HepG2 (cell line): ENCODE measurements around the gene ETS1. TPM values are rescaled to one million over a fixed set of nuclear protein-coding genes. Genes with fewer than 3 reads are reported as not detected.
A peak's percentile ranks its signal among the peaks of the same experiment; 100 is the strongest.

Experiments
- ATAC-seq: fragments of 200-7000 bp; cut with Tn5 transposase; 3 replicates; pipeline ENCODE4 v1.9.1; 2020; ENCODE audit warnings: mild to moderate bottlenecking, moderate library complexity
- BruUV-seq: library from RNA; stranded (reverse); fragments of 400-500 nt; replicated peaks from 2 replicates; lab custom pipeline; 2021; lab: Mats Ljungman, UMichigan
- CTCF ChIA-PET: fragments of 300-600 bp; formaldehyde crosslinking; extraction: SDS; loops from one replicate; lab custom pipeline; 2021; ENCODE audit warnings: low total read pairs, inconsistent platforms, low intra/inter-chr PET ratio; lab: Yijun Ruan, JAX
- POLR2A ChIA-PET: fragments of 350-600 bp; sonication (Branson Sonifier 250); formaldehyde crosslinking; loops from one replicate; lab custom pipeline; 2020; ENCODE audit warnings: antibody characterized with exemption, inconsistent platforms; lab: Yijun Ruan, JAX
- DNase-seq: peaks from one replicate; pipeline ENCODE4 v3.0.0-alpha.2; 2015; ENCODE audit warnings: low spot score
- FAIRE-seq: peaks from 3 replicates; lab custom pipeline; 2011; peaks lifted over from hg19 to GRCh38; lab: Jason Lieb, UNC
- H2AFZ ChIP-seq: one replicate; pipeline ENCODE4 v1.6.1; 2011; ENCODE audit warnings: low read length, inconsistent platforms
- H3K27ac ChIP-seq: fragments of 300-600 bp; 3 replicates; pipeline ENCODE4 v1.8.0; 2011; ENCODE audit warnings: mixed run types, mild to moderate bottlenecking, mixed read lengths, low read length, inconsistent platforms; ENCODE audit not compliant: insufficient read depth; ENCODE audit errors: extremely low read length
- H3K27me3 ChIP-seq, 2 experiments: fragments of 200-600 bp in 1 of 2; 2 replicates in 1 of 2; 3 replicates in 1 of 2; pipeline versions ENCODE4 v1.6.0 to v1.8.0; 2011; ENCODE audit warnings: low read length in 2 of 2, mild to moderate bottlenecking in 2 of 2, moderate library complexity in 2 of 2, inconsistent platforms in 1 of 2; ENCODE audit not compliant: insufficient read depth in 2 of 2, control insufficient read depth in 1 of 2
- H3K36me3 ChIP-seq, 2 experiments: fragments of 200-600 bp in 1 of 2; replicated peaks in 1 of 2; 2 replicates in 1 of 2; 3 replicates in 1 of 2; pipeline versions ENCODE4 v1.5.1 to v1.8.0; 2011; ENCODE audit warnings: low read length in 2 of 2, inconsistent platforms in 1 of 2; ENCODE audit not compliant: insufficient read depth in 2 of 2, control insufficient read depth in 1 of 2
- H3K4me1 ChIP-seq: 2 replicates; pipeline ENCODE4 v1.5.1; 2012; ENCODE audit warnings: low read length, inconsistent platforms; ENCODE audit not compliant: insufficient read depth
- H3K4me2 ChIP-seq: 2 replicates; pipeline ENCODE4 v1.6.0; 2011; ENCODE audit warnings: low read depth, low read length, inconsistent platforms
- H3K4me3 ChIP-seq, 3 experiments: fragments of 200-600 bp in 1 of 3; sonication (generic), shearing (Covaris generic) in 1 of 3; replicated peaks in 1 of 3; 2 replicates each; pipeline ENCODE4 v1.5.1; 2011 to 2016; ENCODE audit warnings: low read length in 3 of 3, inconsistent platforms in 2 of 3, low read depth in 2 of 3, mild to moderate bottlenecking in 2 of 3, control low read depth in 1 of 3, mixed read lengths in 1 of 3; ENCODE audit not compliant: insufficient read depth in 1 of 3
- H3K79me2 ChIP-seq: one replicate; pipeline ENCODE4 v1.6.1; 2011; ENCODE audit warnings: low read length, inconsistent platforms; ENCODE audit not compliant: insufficient read depth
- H3K9ac ChIP-seq: 2 replicates; pipeline ENCODE4 v1.6.0; 2011; ENCODE audit warnings: mild to moderate bottlenecking, low read depth, low read length, inconsistent platforms; ENCODE audit not compliant: insufficient read depth
- H3K9me3 ChIP-seq: 2 replicates; pipeline ENCODE4 v1.5.1; 2012; ENCODE audit warnings: mild to moderate bottlenecking, low read length
- H4K20me1 ChIP-seq: 2 replicates; pipeline ENCODE4 v1.6.0; 2011; ENCODE audit warnings: inconsistent platforms, mild to moderate bottlenecking, low read length, moderate library complexity; ENCODE audit not compliant: insufficient read depth
- CEBPG ChIP-seq: IDR thresholded peaks from 2 replicates; pipeline ENCODE4 v1.6.1; 2016
- FIP1L1 ChIP-seq: fragments of 200-400 bp; formaldehyde crosslinking; IDR thresholded peaks from 2 replicates; pipeline ENCODE4 v1.6.1; 2018; ENCODE audit warnings: low read depth, mild to moderate bottlenecking, low read length, moderate library complexity, borderline replicate concordance; ENCODE audit not compliant: insufficient read depth
- GTF2F1 ChIP-seq: fragments of 150-350 bp; IDR thresholded peaks from 2 replicates; pipeline ENCODE4 v1.6.1; 2014; ENCODE audit warnings: low read length
- HES4 ChIP-seq: sonication (generic); formaldehyde crosslinking; IDR thresholded peaks from 2 replicates; pipeline ENCODE4 v1.9.0; 2021; ENCODE audit warnings: mild to moderate bottlenecking, missing genetic modification reagents, borderline replicate concordance
- ZNF670 ChIP-seq: sonication (generic); formaldehyde crosslinking; IDR thresholded peaks from 2 replicates; pipeline ENCODE4 v1.8.0; 2022; ENCODE audit warnings: mild to moderate bottlenecking, missing genetic modification reagents, borderline replicate concordance
- WGBS: methylation state at CpG from one replicate; pipeline ENCODE4 v1.1.6; 2017; ENCODE audit warnings: low lambda C conversion rate; 5-methylcytosine and 5-hydroxymethylcytosine counted together
- in situ Hi-C: cut with HindIII; loops from 2 replicates; pipeline ENCODE4 v1.10.0; 2017; ENCODE audit warnings: low pct_unique_long_range_greater_than_20kb; ENCODE audit not compliant: extremely low pct_ligation_motif_present
- intact Hi-C: fragments of 100-400 bp; cut with micrococcal nuclease; formaldehyde crosslinking; loops from one replicate; pipeline ENCODE4 v1.10.0; 2022; ENCODE audit not compliant: unreplicated experiment
- polyA plus RNA-seq, 8 experiments: library from polyadenylated mRNA; depleted of rRNA in 3 of 8; stranded (reverse) in 7 of 8; unstranded in 1 of 8; fragments of >200 nt; fragmentation: Illumina TruSeq in 4 of 8; extraction: Trizol in 4 of 8; gene quantifications; 2 replicates each; pipeline versions ENCODE4 v1.2.1 to v1.2.3, GENCODE V29; 2011 to 2016; ENCODE audit warnings: low read depth in 4 of 8, missing spikeins in 1 of 8, mixed read lengths in 1 of 8; ENCODE audit not compliant: insufficient read depth in 1 of 8
- total RNA-seq, 5 experiments: library from RNA; depleted of rRNA; stranded (reverse); fragments of >200 nt; fragmentation: Illumina TruSeq; extraction: Trizol; gene quantifications; 2 replicates each; pipeline ENCODE4 v1.2.3, GENCODE V29; 2016; ENCODE audit warnings: low read depth in 1 of 5
- TF ChIP-seq, protein P1 (sequence below): sonication (generic); formaldehyde crosslinking; IDR thresholded peaks from 2 replicates; pipeline ENCODE4 v1.4.0; 2020; ENCODE audit warnings: missing genetic modification reagents, mild to moderate bottlenecking, borderline replicate concordance
- TF ChIP-seq, protein P2 (sequence below): sonication (generic); formaldehyde crosslinking; IDR thresholded peaks from 2 replicates; pipeline ENCODE4 v1.5.0; 2020; ENCODE audit warnings: missing genetic modification reagents

Gene ETS1
- total and polyA plus RNA-seq, 2 of the 13 experiments (the other 11 are each of a cell fraction or from before 2014, with no cell fraction given): 0.18 to 0.34 TPM

DNA sequence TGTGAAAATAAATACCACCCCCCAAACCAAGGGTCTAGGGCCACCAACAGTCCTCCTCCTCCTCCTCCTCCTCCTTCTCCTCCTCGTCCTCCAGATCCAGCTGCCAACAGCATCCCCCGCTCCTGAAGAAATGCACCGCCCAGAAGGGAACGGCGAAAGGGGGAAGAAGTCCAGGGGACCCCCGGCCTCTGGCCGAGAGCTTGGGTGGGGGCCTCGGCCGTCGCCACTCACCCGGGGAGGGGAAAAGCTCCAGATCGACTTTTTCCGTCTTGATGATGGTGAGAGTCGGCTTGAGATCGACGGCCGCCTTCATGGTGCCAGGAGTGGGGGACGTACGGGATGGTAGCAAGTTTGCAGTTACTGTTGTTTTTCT lies 65.7 kb downstream of the ETS1 start:
- H3K9ac ChIP-seq: no peak overlapping the region
- no peak for ATAC-seq
- 0 out of 6 replicates have a peak overlapping the region, but pooled peaks of 1 of the 3 experiments have one; percentile 39 for H3K4me3 ChIP-seq
- intact Hi-C loops: loop anchor here (2.0 kb wide), 1 partner anchor 73 kb away; no protein-coding TSS in a partner anchor
- no peak for TF ChIP-seq CEBPG (CRISPR knock-in tag)
- no peak for TF ChIP-seq GTF2F1
- no peak for TF ChIP-seq HES4 (CRISPR knock-in tag)
- no peak for TF ChIP-seq ZNF670
- no peak for TF ChIP-seq FIP1L1
- TF ChIP-seq, protein P1, sequence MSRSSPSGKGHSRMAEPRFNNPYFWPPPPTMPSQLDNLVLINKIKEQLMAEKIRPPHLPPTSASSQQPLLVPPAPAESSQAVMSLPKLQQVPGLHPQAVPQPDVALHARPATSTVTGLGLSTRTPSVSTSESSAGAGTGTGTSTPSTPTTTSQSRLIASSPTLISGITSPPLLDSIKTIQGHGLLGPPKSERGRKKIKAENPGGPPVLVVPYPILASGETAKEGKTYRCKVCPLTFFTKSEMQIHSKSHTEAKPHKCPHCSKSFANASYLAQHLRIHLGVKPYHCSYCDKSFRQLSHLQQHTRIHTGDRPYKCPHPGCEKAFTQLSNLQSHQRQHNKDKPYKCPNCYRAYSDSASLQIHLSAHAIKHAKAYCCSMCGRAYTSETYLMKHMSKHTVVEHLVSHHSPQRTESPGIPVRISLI (CRISPR knock-in tag): no peak
- TF ChIP-seq, protein P2, sequence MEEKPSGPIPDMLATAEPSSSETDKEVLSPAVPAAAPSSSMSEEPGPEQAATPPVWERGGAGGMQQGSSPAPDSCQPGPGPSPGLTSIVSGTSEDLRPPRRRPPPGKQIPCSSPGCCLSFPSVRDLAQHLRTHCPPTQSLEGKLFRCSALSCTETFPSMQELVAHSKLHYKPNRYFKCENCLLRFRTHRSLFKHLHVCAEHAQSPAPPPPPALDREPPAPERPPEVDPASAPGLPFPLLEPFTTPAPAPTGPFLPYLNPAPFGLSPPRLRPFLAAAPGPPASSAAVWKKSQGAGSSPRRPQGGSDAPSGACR (CRISPR knock-in tag): no peak
- POLR2A ChIA-PET: no interaction called here
- DNase-seq: no peak
- no peaks in the 10 kb centered on the region for H4K20me1 ChIP-seq
- H3K4me2 ChIP-seq: peak overlapping the region; percentile 59
- no peak overlapping the region for H2AFZ ChIP-seq
- no TSS peak for BruUV-seq
- H3K27me3 ChIP-seq: peaks cover 0 to 8% of the 10 kb centered on the region in 2 experiments; a peak in 4 of 5 replicates
- no peak overlapping the region for H3K27ac ChIP-seq
- CTCF ChIA-PET: no interaction called here
- H3K36me3 ChIP-seq: no peaks in the 10 kb centered on the region
- H3K79me2 ChIP-seq: no peaks in the 10 kb centered on the region
- H3K4me1 ChIP-seq: peaks cover 8% of the 10 kb centered on the region
- no peaks in the 10 kb centered on the region for H3K9me3 ChIP-seq
- in situ Hi-C loops: no loop called here
- 83% methylated on average over 9 of the region's 19 CpGs for WGBS
- no peak for FAIRE-seq
